Sciatic nerve (tissue), 2 donors: Measurements from ENCODE around the gene ZNF44. TPM values are rescaled to one million over a fixed set of nuclear protein-coding genes. Genes with fewer than 3 reads are reported as not detected.
A peak's percentile ranks its signal among the peaks of the same experiment; 100 is the strongest.
"Not testable (repeated sequence)": the region's sequence is repeated elsewhere in the genome, so short reads cannot be mapped to it uniquely, and the experiment has no call there.

Experiments used
- ATAC-seq: fragments of 200-7000 bp; cut with Tn5 transposase; one replicate; pipeline ENCODE4 v1.9.1; 2020; ENCODE audit warnings: mild to moderate bottlenecking, moderate library complexity
- DNase-seq: peaks from one replicate; pipeline ENCODE4 v3.0.0-alpha.2; 2020; ENCODE audit warnings: low spot score
- intact Hi-C: fragments of 100-400 bp; cut with DNase I; formaldehyde crosslinking; loops from one replicate; pipeline ENCODE4 v1.14.2; 2022
- total RNA-seq: library from RNA; stranded (reverse); fragmentation: NEBNext Ultra II Directional; extraction: Animal tissue kit (Norgen Biotek cat#: 25700); gene quantifications from one replicate; pipeline ENCODE4 v1.2.1, GENCODE V29; 2021
- donor health status: DM: no; HTN: no; CAD: no.
- donor health status: DM: no; HTN: no; CAD: no.

The ZNF44 gene
- total RNA-seq: 17.5 TPM

DNA sequence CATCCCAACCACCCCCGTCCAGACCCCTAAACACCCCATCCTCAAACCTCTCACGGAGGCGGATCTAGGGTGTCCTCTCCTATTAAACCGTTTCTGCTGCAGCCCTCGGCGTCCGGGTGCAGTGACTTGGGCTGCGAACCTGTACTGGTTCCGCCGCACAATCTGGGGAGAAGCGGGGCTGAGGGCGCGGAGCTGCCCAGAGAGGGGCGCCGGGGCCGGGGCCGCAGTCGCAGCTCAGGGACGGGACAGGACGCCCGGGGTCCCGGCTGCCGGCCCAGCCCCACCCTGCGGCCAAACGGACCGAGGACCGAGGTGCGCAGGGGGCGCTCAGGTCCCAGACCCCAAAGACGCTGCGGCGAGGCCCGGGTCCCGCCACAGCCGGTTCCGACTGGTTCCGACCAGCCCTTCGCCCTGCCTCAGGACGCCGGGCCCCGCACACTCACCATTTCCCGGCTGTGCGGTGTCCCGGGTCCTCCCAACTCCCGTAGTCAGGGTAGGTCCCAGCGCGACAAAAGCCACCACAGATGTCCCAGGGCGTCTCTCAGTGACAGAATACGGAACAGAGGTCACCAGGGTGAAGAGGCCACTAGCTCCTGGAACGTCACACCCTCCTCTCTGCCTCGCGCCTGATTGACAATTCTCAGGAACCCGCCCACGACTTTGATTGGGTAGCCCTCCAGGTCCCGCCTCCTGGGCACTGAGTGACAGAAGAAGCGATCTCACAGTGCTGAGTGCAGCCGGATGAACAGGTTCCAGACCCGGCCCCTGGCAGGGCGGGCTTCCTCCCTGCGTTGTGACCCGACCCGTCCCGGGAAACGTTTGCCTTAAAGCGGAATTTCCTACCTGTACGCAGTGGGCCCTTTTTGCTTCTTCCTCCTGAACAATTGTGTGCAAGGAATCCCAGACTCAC, at the start of gene ZNF44:
TSS of gene ZNF44 (minus strand) at position 635 of the 910 bp plus-strand sequence. CDS start at position 446, 189 bp downstream.
- DNase-seq (peak; percentile 99), ATAC-seq (peak; percentile 100)
- intact Hi-C loops: no loop called here

DNA sequence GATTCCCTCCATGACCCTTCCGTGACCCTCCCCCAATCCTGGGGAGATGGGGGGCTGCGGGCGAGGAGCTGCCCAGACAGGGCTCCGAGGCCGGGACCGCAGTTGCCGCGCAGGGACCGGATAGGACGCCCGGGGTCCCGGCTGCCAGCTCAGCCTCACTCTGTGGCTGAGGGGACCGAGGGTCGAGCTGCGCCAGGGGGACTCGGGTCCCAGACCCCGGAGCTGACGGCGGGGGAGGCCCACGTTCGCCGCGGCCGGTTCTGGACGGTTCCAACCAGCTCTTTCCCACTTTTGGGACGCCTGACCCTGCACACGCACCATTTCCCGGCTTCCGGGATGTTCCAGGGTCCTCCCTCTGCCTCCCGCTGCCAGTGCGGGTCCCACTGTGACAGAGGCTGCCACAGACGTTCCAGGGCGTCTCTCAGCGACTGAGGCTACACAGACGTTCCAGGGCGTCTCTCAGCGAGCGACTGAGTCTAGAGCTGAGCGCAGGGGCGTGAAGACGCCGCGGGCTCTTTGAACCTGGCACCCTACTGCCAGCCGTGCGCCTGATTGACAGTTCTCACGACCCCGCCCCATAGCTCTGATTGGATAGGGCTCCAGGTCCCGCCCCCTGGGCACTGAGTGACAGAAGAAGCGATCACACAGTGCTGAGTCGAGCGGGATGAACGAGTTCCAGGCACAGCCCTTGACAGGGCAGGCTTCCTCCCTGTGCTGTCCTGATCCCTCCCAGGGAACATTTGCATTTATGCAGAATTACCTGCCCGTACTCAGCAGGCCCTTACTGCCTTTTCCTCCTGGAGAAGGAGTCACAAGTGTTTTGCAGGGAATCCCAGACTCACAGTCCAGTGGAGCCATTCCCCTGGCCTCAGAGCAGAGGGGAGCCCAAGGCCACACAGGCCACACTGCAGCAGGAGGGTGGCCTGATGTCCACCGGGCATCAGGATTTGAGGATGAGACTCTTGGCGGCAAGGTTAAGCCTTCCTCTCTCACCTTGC, 38.8 kb upstream of the ZNF44 start, which contains the start of gene ZNF563:
TSS of gene ZNF563 (minus strand) at position 472 of the 998 bp plus-strand sequence. CDS start at position 321, 151 bp downstream.
- intact Hi-C loops: no loop called here
- DNase-seq (peak; percentile 99), ATAC-seq (peak; percentile 100)

DNA sequence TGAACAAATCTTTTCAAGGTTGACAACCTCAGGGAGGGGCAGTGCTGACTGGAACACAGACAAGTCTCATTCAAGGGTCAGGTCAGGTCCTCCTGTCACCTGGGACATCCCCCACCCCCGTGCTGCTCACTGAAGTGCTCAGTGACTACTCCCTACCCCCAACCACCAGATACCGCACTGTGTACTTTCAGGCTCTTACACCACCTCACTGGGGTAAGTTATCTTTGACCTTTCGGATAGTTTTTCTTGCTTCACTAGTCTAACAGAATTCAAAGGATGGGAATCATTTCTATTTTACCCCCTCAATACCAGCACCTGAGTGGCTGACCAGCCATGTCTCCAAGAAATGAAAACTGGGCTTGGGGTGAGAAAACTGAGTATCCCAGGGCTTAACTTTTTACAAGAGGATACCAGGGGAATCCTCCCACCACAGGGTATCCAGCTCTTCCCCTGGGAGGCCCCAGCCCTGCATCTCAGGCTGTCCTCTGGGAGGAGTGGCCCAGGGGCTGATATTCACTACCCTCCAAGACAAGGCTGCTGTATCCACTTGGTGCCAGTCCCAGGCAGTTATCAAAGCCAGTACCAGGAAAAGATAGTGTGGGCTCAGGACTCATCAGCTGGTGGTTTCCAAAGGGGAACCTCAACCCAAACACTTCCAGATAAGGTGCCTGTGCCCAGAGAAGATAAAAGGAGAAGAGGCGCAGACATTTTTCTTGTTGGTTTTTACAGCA, 36.7 kb upstream of the ZNF44 start:
- intact Hi-C loops: no loop called here

DNA sequence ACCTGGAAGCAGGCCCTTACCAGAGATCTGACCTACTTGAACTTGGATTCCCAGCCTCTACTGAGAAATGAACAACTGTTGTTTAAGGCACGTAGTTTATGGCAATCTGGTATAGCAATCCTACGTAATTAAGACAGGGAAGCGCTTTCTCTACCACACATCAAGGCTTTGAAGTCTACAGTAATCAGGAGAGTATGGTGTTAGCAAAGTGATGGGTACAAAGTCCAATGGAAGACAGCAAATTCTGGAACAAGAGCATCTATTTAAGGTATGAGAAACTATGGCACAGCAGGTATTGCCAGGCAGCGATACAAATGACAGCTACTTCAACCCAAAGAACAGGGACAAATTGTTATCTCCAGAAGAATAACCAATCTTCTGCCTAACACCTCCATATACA, 35.7 kb upstream of the ZNF44 start:
- intact Hi-C loops: no loop called here
- no peak for ATAC-seq
- DNase-seq: no peak

More for the DNA sequence above, 36.7 kb upstream of the ZNF44 start:
- no peak for ATAC-seq
- no peak for DNase-seq

DNA sequence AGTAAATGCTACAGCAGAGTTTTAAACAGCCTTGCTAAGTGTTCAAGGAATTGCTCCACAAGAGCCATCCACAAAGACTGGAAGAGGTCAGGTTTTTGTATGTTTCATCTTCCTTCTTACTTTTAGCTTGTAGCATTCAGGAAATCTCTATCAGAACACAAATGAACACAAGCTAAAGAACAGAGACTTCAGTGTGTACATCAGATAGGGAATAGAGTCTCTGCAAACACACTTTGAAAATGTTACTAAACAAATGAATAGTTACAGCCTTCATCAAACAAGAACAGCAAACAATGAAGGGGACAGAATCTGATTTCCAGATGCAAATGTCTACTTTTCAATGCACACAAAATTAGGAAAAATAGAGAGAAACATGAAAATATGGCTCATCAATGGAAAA, 31.0 kb upstream of the ZNF44 start:
- ATAC-seq (no peak), DNase-seq (no peak)
- intact Hi-C loops: no loop called here

DNA sequence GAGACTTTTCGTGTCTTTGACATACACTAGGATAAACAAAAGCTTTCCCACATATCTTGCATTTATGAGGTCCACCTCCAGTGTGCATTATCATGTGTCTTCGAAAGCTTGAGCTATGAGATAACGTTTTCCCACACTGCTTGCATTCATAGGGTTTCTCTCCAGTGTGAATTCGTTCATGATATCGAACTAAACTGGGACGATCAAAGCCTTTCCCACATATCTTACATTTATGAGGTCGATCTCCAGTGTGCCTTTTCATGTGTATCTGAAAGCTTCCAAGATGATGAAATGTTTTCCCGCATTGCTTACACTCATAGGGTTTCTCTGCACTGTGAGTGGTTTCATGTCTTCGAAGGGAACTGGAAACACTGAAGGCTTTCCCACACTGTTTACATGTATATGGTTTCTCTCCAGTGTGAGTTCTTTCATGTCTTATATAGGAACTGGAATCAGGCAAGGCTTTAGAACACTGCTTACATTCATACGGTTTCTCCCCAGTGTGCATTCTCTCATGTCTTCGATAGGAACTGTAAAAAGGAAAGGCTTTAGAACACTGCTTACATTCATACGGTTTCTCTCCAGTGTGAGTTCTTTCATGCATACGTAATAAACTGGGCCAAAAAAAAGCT, 24.2 kb upstream of the ZNF44 start:
- DNase-seq (no peak), ATAC-seq (no peak)
- intact Hi-C loops: no loop called here

DNA sequence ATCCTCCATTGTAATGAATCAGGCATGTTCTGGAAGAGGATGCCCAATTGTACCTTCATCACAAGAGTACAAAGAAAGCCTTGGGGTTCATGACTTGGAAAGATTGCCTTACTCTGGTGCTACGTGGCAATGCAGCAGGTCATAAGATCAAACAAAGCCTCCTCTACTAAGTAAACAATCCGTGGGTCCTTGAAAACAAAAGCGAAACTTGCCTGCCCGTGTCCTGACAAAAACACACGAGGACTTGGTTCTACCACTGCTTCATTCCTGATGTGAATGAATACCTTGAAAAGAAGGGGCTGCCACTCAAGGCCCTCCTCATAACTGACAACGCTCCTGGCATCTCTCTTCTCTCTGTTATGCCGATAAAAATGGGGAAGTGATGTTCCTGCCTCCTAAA, 19.9 kb upstream of the ZNF44 start:
- intact Hi-C loops: no loop called here
- DNase-seq (no peak), ATAC-seq (no peak)

DNA sequence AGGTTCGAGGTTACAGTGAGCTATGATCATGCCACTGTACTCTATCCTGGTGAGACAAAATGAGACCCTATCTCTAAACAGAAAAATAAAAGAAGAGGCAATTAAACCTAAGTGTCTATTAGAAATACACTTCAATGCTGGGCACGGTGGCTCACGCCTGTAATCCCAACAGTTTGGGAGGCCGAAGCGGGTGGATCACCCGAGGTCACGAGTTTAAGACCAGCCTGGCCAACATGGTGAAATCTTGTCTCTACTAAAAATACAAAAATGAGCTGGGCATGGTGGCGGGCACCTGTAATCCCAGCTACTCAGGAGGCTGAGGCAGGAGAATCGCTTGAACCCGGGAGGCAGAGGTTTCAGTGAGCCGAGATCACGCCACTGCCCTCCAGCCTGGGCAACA, 14.2 kb upstream of the ZNF44 start:
- intact Hi-C loops, ATAC-seq, DNase-seq: not testable (repeated sequence)

DNA sequence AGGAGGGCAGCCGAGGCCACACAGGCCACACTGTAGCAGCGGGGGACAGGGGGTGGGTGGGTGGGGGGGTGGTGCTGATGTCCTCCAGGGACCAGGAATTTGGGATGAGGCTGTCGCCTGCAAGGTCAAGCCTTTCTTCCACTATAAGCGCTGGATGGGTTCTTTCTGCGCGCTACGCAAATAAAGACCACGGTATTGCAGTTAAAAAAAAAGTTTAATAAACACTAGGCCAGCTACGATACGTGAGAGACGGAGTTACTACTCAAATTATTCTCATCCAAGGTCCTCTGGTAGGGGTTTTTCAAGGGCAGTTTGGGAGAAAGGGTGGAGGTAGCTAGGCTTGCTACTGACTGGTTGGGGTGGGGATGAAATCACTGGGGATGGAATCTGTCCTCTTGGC, 508 bp upstream of the ZNF44 start:
- ATAC-seq: no peak
- intact Hi-C loops: no loop called here
- no peak for DNase-seq

DNA sequence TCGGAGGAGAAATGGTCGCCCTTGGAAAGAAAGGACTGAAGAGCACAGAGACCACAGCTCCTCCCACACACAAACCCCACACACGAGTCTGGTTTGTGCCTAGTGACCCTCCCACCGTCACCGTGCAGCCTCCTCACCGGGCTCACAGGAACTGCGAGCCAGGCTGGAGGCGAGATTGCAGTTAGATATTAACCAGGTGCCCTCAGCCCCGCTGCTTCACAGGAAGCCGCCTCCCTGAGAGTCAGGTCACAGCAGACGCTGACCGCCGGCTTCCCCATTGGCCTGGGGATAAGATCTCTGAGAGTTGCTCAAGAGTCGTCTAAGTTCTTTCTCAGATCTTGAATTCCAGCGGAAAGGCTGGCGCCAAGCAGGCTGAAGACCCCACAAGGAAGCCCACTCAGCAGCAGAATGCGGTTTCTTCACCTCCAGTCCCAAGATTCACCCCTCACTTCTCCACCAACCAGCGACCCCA, 870 bp downstream of the ZNF44 start:
- intact Hi-C loops: no loop called here
- ATAC-seq (peak; percentile 41), DNase-seq (peak; percentile 72)

DNA sequence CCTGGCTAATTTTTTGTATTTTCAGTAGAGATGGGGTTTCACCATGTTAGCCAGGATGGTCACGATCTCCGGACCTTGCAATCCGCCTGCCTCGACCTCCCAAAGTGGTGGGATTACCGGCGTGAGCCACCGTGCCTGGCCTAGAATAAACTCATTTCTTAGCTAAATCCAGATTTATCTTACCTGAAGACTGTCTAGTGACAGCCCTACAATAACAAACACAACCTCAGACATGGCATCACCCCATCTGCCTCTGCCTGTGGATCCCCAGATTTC, 5.0 kb downstream of the ZNF44 start:
- intact Hi-C loops: no loop called here
- DNase-seq (no peak), ATAC-seq (no peak)

DNA sequence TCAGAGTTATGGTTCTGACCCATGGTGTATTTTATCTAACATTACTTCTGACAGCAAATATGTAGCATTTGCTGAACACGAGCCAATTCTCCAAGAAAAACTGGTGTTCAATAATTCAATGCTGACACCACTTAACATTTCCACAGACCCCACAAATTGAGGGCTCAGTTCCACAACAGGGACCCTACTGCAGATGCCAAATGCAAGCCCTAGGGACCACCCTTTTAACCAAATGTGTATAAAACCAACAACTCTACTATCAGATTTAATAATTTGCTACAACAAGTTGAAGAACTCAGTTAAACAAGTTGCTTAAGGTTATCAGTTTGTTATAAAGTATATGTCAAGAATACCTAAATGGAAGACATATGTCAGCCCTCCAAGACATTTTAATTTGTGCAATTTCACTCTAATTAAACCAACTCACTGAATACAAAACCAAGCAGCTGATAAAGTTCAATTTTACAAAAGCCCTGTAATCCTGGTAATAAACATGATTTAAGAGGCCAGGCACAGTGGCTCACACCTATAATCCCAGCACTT, 6.7 kb downstream of the ZNF44 start:
- intact Hi-C loops: no loop called here
- DNase-seq (no peak), ATAC-seq (no peak)

DNA sequence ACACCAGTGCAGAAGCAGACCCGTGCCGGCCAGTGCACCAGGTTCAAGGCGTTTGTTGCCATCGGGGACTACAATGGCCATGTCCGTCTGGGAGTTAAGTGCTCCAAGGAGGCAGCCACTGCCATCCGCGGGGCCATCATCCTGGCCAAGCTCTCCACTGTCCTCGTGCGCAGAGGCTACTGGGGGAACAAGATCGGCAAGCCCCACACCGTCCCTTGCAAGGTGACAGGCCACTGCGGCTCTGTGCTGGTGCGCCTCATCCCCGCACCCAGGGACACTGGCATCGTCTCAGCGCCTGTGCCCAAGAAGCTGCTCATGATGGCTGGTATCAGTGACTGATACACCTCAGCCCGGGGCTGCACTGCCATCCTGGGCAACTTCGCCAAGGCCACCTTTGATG, 10.1 kb downstream of the ZNF44 start:
- no peak for ATAC-seq
- intact Hi-C loops: no loop called here
- no peak for DNase-seq

DNA sequence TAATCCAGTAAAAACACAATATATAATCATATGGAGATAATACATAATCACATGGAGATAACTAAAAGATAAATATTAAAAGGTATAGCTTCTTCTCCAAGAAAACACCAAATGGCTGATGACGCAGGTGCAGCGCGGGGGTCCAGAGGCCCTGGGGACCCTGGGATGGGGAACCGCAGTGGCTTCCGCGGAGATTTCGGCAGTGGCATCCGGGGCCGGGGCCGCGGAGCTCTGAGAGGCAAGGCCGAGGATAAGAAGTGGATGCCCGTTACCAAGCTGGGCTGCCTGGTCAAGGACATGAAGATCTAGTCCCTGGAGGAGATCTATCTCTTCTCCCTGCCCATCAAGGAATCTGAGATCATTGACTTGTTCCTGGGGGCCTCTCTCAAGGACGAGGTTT, 10.5 kb downstream of the ZNF44 start:
- DNase-seq: no peak
- intact Hi-C loops: no loop called here
- ATAC-seq: no peak

DNA sequence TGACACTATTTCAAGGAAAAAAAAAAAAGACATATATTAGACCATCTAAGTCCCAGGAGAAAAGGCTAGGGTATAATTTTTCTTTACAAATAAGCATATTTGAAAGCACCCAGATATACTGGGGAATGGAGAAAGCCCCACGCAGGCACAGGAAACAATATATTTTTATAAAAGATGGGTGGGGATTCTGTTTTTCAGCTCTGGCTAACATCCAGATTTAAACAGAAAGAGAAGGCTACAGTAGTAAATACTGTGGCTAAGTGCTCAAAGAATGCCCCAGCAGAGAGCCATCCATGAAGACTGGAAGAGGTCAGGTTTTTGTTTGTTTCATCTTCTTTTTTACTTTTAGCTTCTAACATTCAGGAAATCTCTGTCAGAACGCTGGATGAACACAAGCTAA, 16.0 kb downstream of the ZNF44 start:
- DNase-seq: no peak
- ATAC-seq: no peak
- intact Hi-C loops: no loop called here

DNA sequence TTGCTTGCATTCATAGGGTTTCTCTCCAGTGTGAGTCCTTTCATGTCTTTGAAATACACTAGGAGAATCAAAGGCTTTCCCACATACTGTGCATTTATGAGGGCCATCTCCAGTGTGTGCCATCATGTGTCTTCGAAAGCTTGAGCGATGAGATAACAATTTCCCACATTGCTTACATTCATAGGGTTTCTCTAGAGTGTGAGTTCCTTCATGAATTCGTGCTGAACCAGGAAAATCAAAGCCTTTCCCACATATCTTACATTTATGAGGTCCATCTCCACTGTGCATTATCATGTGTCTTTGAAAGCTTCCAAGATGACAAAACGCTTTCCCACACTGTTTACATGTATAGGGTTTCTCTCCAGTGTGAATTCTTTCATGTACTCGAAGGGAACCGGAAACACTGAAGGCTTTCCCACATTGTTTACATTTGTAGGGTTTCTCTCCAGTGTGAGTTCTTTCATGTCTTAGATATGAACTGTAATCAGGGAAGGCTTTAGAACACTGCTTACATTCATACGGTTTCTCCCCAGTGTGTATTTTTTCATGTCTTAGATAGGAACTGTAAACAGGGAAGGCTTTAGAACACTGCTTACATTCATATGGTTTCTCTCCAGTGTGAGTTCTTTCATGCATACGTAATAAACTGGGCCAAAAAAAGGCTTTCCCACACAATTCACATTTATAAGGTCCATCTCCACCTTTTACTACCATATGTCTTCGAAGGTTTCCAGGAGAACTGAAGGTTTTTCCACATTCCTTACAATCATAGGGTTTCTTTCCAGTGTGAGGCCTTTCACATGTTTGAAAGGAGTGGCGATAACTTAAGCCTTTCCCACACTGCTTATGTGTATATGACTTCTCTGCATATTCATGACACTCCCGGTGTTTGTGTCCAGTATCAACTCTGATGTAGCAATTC, 21.4 kb downstream of the ZNF44 start:
- intact Hi-C loops: no loop called here
- DNase-seq (no peak), ATAC-seq (no peak)

DNA sequence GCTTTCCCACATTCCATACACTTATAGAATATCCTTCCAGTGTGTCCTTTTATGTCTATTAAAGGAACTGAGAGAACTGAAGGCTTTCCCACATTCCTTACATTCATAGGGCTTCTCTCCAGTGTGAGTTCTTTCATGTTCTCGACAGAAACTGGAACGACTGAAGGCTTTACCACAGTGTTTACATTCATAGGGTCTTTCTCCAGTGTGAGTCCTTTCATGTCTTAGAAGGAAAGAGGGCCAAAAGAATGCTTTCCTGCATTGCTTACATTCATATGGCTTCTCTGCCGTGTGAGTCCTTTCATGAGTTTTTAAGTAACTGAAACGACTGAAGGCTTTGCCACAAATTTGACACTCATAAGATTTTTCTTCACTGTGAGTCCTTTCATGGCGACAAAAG, 22.3 kb downstream of the ZNF44 start:
- intact Hi-C loops: no loop called here
- ATAC-seq (no peak), DNase-seq (no peak)
